ENCODE results near the gene CPT1A. TPM values are rescaled to one million over a fixed set of nuclear protein-coding genes. Genes with fewer than 3 reads are reported as not detected.

The CPT1A gene
- total RNA-seq, 2 experiments from 2014 or later, result 11.3 to 13.2 TPM

DNA sequence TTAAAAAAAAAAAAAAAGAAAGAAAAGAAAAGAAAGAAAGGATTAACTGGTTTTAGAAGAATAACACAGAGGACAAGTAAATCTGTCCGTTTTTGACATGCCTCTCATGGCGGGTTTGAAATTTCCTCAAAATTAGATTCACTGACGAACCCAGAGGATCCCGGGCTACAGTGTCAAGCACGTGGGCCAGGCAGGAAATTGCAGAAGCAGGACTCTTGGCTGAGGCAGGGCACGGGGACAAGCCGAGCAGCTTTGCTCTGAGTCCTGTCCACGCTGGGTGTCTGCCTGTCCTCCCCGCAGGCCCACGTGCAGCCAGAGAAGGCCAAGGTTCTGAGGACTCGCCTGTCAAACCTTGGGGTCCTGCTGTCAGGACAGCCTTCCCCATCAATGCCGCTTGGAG, 132.7 kb downstream of the CPT1A start:
- POLR2A ChIA-PET, result no interaction called here
- H3K27ac Mint-ChIP-seq, result no peak overlapping the region

DNA sequence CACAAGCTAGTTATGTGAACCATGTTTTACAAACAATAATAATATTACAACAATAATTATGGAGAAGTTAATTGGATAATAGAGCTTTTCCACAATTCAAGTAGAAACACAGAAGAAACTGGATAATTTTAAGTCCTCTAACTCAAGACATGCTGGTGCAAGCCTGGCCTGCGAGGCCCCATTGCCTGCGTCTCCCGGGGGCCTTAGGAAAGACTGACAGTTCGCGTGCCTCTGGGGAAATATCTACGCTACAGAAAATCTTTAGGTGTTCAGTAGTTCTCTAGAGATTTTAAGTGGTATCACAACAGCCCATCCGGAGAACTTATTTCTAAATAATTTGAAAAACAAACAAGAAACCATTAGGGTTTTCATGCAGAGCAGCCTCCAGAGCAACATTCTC, 134.2 kb downstream of the CPT1A start:
- ATAC-seq (ENCODE audit: poor library complexity) (no peak), DNase-seq (no peak)
- no peaks in the 10 kb centered on the region for H3K36me3 Mint-ChIP-seq (ENCODE audit: low read depth)
- no peaks in the 10 kb centered on the region for H3K4me1 Mint-ChIP-seq (ENCODE audit: low read depth)
- ChIA-PET CTCF (no interaction called here), POLR2A (no interaction called here)
- H3K27me3 Mint-ChIP-seq, result no peaks in the 10 kb centered on the region
- Histone ChIP-seq H3K27ac (ENCODE audit: low read depth in 1 of 2, low read length in 2 of 2) (no peak overlapping the region), H3K27me3 (ENCODE audit: control insufficient read depth in 1 of 2, insufficient read depth in 2 of 2, low read length in 2 of 2) (no peaks in the 10 kb centered on the region), H3K4me1 (ENCODE audit: insufficient read depth, low read length) (no peaks in the 10 kb centered on the region), H3K9me3 (ENCODE audit: control insufficient read depth in 1 of 2, insufficient read depth in 1 of 2, low read length in 2 of 2) (no peaks in the 10 kb centered on the region), H3K36me3 (ENCODE audit: insufficient read depth, low read length) (no peaks in the 10 kb centered on the region), H3K4me3 (ENCODE audit: low read length) (no peak overlapping the region)
- H3K9me3 Mint-ChIP-seq, result no peaks in the 10 kb centered on the region
- intact Hi-C loops (cut with DNase I, micrococcal nuclease), result no loop called here
- no peak overlapping the region for H3K4me3 Mint-ChIP-seq
- TF ChIP-seq, protein P1, sequence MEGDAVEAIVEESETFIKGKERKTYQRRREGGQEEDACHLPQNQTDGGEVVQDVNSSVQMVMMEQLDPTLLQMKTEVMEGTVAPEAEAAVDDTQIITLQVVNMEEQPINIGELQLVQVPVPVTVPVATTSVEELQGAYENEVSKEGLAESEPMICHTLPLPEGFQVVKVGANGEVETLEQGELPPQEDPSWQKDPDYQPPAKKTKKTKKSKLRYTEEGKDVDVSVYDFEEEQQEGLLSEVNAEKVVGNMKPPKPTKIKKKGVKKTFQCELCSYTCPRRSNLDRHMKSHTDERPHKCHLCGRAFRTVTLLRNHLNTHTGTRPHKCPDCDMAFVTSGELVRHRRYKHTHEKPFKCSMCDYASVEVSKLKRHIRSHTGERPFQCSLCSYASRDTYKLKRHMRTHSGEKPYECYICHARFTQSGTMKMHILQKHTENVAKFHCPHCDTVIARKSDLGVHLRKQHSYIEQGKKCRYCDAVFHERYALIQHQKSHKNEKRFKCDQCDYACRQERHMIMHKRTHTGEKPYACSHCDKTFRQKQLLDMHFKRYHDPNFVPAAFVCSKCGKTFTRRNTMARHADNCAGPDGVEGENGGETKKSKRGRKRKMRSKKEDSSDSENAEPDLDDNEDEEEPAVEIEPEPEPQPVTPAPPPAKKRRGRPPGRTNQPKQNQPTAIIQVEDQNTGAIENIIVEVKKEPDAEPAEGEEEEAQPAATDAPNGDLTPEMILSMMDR (IDR thresholded peaks at IDR 0.05), result no peak
- H3K27ac Mint-ChIP-seq, result no peak overlapping the region

More for the DNA sequence above, 132.7 kb downstream of the CPT1A start:
- Mint-ChIP-seq H3K27me3 (no peaks in the 10 kb centered on the region), H3K4me3 (no peak overlapping the region), H3K4me1 (ENCODE audit: low read depth) (no peaks in the 10 kb centered on the region), H3K36me3 (ENCODE audit: low read depth) (no peaks in the 10 kb centered on the region), H3K9me3 (no peaks in the 10 kb centered on the region)
- Histone ChIP-seq H3K9me3 (ENCODE audit: control insufficient read depth in 1 of 2, insufficient read depth in 1 of 2, low read length in 2 of 2) (no peaks in the 10 kb centered on the region), H3K27me3 (ENCODE audit: control insufficient read depth in 1 of 2, insufficient read depth in 2 of 2, low read length in 2 of 2) (no peaks in the 10 kb centered on the region), H3K27ac (ENCODE audit: low read depth in 1 of 2, low read length in 2 of 2) (no peak overlapping the region), H3K4me1 (ENCODE audit: insufficient read depth, low read length) (no peaks in the 10 kb centered on the region), H3K4me3 (ENCODE audit: low read length) (no peak overlapping the region), H3K36me3 (ENCODE audit: insufficient read depth, low read length) (no peaks in the 10 kb centered on the region)
- CTCF ChIA-PET, result no interaction called here
- TF ChIP-seq, protein P1 (IDR thresholded peaks at IDR 0.05), result no peak
- DNase-seq (no peak), ATAC-seq (ENCODE audit: poor library complexity) (no peak)
- intact Hi-C loops (cut with DNase I, micrococcal nuclease), result no loop called here

DNA sequence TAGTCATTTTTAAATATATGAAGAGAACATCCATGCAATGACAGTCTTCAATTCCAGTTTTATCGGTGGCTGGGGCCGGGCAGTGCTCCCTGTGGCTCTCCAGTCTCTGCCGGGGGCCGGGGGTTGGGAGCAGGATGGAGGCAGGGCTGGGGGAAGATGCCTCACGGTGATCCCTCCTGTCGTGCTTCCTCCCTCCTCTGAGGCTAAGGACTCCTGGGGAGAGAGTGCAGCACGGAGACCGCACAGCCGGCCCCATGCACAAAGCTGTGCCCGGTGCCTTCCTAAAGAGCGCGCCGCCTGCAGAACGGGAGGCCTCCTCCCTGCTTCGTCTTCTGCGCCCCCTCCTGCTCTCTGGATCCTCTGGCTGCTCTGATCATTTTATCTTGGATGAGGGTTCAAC, 136.8 kb downstream of the CPT1A start:
- no peaks in the 10 kb centered on the region for H3K9me3 ChIP-seq (ENCODE audit: control insufficient read depth in 1 of 2, insufficient read depth in 1 of 2, low read length in 2 of 2)
- Mint-ChIP-seq H3K36me3 (ENCODE audit: low read depth) (no peaks in the 10 kb centered on the region), H3K4me1 (ENCODE audit: low read depth) (no peaks in the 10 kb centered on the region), H3K27me3 (peaks cover 15% of the 10 kb centered on the region), H3K9me3 (no peaks in the 10 kb centered on the region), H3K4me3 (no peak overlapping the region), H3K27ac (no peak overlapping the region)
- H3K36me3 ChIP-seq (ENCODE audit: insufficient read depth, low read length), result no peaks in the 10 kb centered on the region
- no peaks in the 10 kb centered on the region for H3K27me3 ChIP-seq (ENCODE audit: control insufficient read depth in 1 of 2, insufficient read depth in 2 of 2, low read length in 2 of 2)
- ATAC-seq (ENCODE audit: poor library complexity) (no peak), DNase-seq (no peak)
- H3K4me3 ChIP-seq (ENCODE audit: low read length), result no peak overlapping the region
- POLR2A ChIA-PET, result no interaction called here
- H3K27ac ChIP-seq (ENCODE audit: low read depth in 1 of 2, low read length in 2 of 2), result no peak overlapping the region
- CTCF ChIA-PET, result no interaction called here
- TF ChIP-seq, protein P1 (IDR thresholded peaks at IDR 0.05), result no peak
- intact Hi-C loops (cut with DNase I, micrococcal nuclease), result no loop called here
- no peaks in the 10 kb centered on the region for H3K4me1 ChIP-seq (ENCODE audit: insufficient read depth, low read length)

Other genes with a start within 250 kb of the CPT1A start
- gene GAL, start 157.4 kb downstream of the CPT1A start, total RNA-seq, result not detected
- 1 to 10 TPM; 3.7 to 4.3 TPM for gene TESMIN, start 90.4 kb downstream of the CPT1A start, total RNA-seq
- gene MRPL21, start 61.9 kb upstream of the CPT1A start, total RNA-seq, result 10 to 100 TPM; 47.5 to 48.0 TPM
- gene IGHMBP2, start 62.0 kb upstream of the CPT1A start, total RNA-seq, result 10 to 100 TPM; 17.5 to 18.5 TPM
- not detected for gene MRGPRD, start 139.1 kb upstream of the CPT1A start, total RNA-seq
- not detected for gene MRGPRF, start 171.3 kb upstream of the CPT1A start, total RNA-seq
- gene TPCN2, start 207.0 kb upstream of the CPT1A start, total RNA-seq, result 10 to 100 TPM; 10.2 to 11.5 TPM